CD4-positive, alpha-beta T cell treated with Interleukin-4 for 1 hour (primary cell): ENCODE measurements around the gene FABP6.
"Not testable (repeated sequence)": the region's sequence is repeated elsewhere in the genome, so short reads cannot be mapped to it uniquely, and the experiment has no call there.

Experiments
- DNase-seq, 2 donors: peaks; one replicate each; pipeline ENCODE4 v3.0.0-alpha.2; 2020 to 2022

FABP6 gene

DNA sequence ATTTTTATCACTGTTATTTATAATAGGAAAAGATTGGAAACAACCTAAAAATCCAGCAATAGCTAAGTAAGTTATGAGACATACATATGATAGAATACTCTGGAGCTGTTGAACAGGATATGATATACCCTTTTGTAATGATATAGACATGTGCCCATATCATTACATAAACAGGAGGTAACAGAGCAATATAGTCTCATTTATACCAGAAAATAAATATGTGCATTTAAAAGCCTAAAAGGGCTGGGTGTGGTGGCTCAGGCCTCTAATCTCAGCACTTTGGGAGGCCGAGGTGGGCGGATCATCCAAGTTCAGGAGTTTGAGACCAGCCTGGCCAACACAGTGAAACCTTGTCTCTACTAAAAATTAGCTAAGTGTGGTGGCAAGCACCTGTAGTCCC is 2.3 kb upstream of the FABP6 start:
- DNase-seq = no peak

- peak; percentile 4 to 26 for DNase-seq
Observed at GRCh38 chr5:160230686-160231527, 1.6 kb downstream of the FABP6 start.

GRCh38 chr5:160231783-160232342 is 2.6 kb downstream of the FABP6 start:
- DNase-seq = no peak

DNA sequence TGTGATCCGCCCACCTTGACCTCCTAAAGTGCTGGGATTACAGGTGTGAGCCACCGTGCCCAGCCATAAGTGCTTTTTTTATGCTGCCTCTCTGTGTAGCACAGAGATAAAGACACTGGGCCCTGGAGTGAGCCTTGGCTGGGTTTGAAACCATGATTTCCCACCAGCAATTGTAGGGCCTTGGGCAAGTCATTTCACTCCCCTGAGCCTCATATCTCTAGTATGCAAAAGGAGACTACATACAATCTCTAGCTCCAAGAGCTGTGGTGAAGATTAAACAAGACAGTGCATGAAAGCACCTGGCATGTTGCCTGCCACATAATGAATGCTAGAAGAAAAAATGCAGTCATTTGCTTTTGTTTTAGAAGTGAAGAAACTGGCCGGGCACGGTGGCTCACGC is 3.9 kb downstream of the FABP6 start:
- no peak for DNase-seq

DNA sequence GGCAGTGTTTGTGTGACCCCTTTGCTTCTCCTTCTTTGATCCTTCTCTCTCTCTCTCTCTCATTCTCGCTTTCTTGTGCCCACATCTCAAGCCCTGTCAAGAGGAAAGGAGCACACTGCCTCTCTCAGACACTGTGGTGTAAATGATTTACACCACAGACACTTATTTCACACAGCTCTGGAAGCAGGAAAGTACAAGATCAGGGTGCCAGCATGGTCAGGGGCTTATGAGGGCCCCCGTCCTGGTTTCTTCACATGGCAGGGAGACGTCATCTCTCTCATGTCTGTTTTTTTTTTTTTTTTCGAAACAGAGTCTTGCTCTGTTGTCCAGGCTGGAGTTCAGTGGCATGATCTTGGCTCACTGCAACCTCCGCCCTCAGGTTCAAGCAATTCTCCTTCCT is 6.4 kb downstream of the FABP6 start:
- no peak for DNase-seq

GRCh38 chr5:160237571-160238093 is 8.3 kb downstream of the FABP6 start:
- DNase-seq = no peak

GRCh38 chr5:160240350-160240749 is 11.0 kb downstream of the FABP6 start:
- no peak for DNase-seq

GRCh38 chr5:160242145-160242544 is 12.8 kb downstream of the FABP6 start:
- DNase-seq = no peak

- DNase-seq = no peak
Observed at GRCh38 chr5:160245506-160246086, 16.3 kb downstream of the FABP6 start.

GRCh38 chr5:160249570-160249969 is 20.3 kb downstream of the FABP6 start:
- DNase-seq = not testable (repeated sequence)

- no peak for DNase-seq
Observed at GRCh38 chr5:160250226-160250625, 20.9 kb downstream of the FABP6 start.

GRCh38 chr5:160250826-160251225 is 21.5 kb downstream of the FABP6 start:
- DNase-seq = no peak

DNA sequence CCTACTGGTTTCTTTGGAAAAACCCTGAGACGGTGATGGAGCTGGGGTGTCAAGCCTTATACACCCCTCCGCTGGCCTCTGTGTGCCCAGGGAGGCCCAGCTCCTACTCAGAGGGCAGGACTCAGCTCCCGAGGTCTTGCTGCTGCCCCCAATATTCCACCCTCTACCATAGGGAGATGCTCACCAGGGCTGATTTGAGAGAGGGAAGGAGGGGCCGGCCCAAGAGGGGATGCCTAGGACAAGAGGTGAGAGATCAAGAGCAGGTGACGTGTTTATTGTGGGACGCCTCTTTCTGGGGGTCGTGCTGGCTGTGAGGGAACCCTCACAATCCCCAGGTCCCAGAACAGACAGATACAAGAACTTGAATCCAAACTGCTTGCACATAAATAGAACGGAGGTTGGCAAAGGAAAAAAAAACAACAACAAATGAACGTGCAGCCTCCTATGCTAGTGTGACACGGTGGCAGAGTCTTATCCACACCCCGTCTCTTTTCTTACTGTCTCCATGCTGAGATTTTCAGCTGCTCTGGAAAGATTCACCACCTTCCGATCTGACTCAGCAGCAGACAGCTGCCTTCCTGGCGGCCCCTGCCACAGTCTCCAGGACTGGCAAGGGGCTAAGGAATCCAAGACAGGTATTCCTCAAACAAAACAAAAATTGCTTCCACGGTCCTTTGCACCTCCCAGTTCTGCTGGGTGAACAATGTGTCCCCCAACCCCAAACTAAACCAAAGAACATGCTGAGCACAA is 22.3 kb downstream of the FABP6 start:
- DNase-seq = no peak

- no peak for DNase-seq
Observed at GRCh38 chr5:160252916-160253315, 23.6 kb downstream of the FABP6 start.

DNA sequence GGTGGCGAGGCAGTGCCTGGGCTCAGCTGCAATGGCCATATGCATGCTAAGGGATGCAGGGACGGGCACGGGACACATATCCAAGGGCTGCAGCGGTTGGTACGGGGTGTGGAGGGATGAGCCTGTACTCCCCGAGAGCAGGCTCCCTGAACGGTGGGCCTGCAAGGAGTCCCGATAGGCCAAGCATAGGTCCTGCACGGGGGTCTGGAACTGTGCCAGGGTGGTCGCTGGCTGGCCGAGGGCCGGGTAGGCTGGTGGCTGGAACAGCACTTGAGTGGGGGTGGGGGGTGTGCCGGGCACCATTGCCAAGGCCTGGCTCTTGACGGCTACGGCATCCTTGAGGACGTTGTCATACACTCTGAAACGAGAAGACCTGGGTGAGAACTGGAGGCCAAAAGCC is 24.1 kb downstream of the FABP6 start:
- DNase-seq = no peak

DNA sequence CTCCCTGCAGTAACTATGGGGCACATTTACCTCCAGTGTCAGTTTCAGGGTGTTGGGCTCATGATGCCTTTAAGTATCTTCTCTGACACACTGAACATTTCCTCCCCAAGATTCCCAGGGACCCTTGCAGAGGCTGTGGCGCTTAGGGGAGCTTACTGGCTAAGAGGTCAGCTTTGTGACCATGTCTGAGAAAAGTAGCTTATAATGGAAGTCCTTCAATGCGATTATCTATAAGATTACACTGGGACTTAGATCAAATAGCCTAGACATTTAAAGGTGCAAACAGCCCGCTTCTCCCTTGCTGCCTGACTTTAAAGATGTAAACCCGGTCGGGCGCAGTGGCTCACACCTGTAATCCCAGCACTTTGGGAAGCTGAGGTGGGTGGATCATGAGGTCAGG is 25.4 kb downstream of the FABP6 start:
- no peak for DNase-seq

GRCh38 chr5:160259341-160259740 is 30.0 kb downstream of the FABP6 start:
- no peak for DNase-seq

DNA sequence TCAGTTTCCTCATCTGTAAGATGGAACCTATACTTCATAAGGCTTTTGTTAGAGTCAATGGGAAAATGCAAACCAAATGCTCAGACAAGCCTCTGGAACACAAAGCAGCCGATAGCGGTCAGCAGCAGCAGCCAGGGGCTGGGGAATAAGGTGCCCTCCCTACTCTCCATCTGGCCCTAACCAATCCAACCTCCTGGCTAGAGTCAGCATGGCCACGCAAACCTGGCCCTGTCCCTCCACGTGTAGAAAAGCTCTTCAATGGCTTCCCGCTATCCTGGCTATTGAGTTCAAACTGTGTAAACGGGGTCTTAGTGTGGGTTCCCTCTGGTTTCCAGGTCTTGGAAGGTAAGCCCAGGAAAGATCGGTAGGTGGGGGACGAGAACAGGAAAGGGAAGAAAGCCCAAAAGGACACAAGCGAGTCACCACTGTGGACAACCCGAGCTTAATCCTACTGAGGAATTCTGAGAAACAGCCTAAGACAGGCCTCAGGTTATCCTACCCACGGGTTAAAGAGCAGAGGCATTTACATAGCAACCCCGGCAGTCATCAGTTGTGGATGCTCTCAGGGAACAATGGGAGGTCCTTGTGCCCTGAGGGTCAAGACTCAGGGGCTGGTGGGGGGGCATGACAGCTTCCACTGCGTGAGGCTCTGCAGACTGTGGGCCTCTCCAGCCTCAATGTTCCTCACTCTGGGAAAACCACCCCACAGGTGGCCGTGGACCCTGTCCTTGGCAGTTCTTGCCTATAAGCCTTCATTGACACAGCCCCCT is 30.9 kb downstream of the FABP6 start:
- DNase-seq = no peak

DNA sequence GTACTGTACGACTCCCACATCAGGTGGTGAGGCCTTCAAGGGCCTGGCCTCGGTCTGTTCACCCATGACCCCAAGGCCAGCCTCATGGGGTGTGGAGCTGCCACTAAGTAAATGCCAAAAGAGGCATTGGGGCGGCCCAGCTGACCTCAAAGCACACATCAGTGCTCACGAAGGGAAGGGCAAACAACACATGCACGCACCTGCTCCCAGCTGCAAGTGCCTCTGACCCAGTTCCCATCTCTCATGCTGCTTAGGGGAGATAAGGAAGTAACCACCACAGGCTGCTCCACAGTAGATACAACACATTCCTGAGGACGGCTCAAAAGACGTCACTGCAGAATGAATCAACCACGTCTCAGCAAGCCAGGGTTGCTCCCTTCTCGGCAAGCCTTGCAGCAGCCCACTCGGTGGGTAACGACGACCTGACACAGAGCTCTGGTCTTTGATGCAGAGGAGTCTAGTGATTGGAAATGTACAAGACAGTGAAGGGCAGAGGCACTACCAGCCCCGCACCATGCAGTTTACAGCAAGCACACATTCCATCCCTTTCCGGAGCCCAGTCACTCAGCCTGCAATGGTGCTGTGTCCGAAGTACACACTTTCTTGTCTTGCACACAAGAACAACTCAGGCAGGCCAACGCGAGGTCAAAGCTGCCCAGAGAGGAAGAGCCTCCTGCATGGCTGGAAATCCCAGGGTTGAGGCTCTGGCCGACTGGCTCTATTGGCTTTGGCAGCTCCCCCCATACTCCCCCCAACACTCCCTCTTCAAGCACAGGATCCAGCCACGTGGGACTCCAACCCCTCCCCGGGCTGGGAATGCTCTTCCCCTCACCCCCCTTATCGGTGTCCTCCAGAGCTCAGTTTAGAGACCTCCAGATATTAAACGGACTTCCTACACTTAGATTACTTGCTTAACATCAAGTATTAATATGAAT is 31.8 kb downstream of the FABP6 start:
- DNase-seq = no peak

DNA sequence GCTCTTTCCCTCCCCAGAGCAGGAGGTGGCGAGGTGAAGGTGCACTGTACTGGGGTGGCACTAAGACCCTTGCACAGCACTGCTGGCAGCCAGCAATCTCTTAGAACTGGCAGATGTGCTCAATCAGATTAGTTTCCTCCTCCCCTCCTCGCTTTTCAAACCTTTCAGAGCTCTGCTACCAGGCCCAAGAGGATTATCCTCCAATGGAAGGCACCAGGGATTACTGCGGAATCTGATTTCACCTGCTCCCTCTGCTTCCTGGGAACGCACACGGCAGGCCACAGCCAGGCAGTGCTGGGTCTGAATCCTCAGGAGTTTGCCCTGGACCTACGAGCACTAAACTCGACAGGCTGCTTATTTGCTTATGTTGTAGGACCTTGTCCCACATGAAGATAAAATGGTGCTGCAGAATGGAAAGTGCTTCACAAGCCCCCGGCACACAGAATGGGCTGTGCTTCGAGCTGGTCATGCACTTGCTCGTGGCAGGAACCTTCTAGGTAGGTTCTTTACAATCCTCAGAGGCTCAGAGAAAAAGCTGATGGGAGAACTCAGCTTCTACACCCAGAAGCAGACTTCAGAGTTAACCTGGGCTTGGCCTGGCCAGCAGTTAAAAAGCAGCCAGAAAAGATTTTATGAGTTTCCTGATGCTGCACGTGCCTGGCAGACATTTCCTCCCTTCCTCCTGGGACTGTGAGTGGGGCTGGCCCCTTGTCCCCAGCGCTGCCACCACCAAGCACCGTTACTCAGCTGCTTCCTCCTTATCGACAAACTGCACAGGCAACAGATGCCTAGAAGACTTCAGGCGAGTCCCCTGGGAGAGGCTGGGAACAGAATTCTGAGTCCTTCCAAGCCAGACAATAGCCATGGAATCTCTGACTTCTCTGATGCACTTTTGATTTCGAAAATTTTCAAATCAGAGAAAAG is 33.1 kb downstream of the FABP6 start:
- no peak for DNase-seq
